HepG2 (cell line): ENCODE data around the gene GGA1. TPM values are rescaled to one million over a fixed set of nuclear protein-coding genes. Genes with fewer than 3 reads are reported as not detected.
A peak's percentile ranks its signal among the peaks of the same experiment; 100 is the strongest.

Source experiments
- AGO1 ChIP-seq: fragments of 200-400 bp; formaldehyde crosslinking; IDR thresholded peaks from 2 replicates; pipeline ENCODE4 v1.6.1; 2017; ENCODE audit warnings: mild to moderate bottlenecking, low read depth, low read length, moderate library complexity; ENCODE audit not compliant: poor library complexity, severe bottlenecking
- ATF1 ChIP-seq: IDR thresholded peaks from 2 replicates; pipeline ENCODE4 v1.6.1; 2016; ENCODE audit warnings: mild to moderate bottlenecking, control low read depth
- CHCHD3 ChIP-seq: sonication (generic); formaldehyde crosslinking; IDR thresholded peaks from 2 replicates; pipeline ENCODE4 v1.8.0; 2022; ENCODE audit warnings: mild to moderate bottlenecking, missing genetic modification reagents, moderate library complexity
- CHD2 ChIP-seq: IDR thresholded peaks from 2 replicates; pipeline ENCODE4 v1.6.1; 2011; ENCODE audit warnings: low read depth, low read length, improper control_type of control experiment
- HNRNPK ChIP-seq: fragments of 200-400 bp; formaldehyde crosslinking; IDR thresholded peaks from 2 replicates; pipeline ENCODE4 v1.6.1; 2018; ENCODE audit warnings: low read length, low read depth, moderate library complexity, mild to moderate bottlenecking; ENCODE audit not compliant: poor library complexity, severe bottlenecking
- JDP2 ChIP-seq: sonication (generic); formaldehyde crosslinking; IDR thresholded peaks from 2 replicates; pipeline ENCODE4 v1.8.1; 2022; ENCODE audit warnings: missing genetic modification reagents, borderline replicate concordance
- MAF1 ChIP-seq: sonication (generic); formaldehyde crosslinking; IDR thresholded peaks from 2 replicates; pipeline ENCODE4 v1.5.0; 2020; ENCODE audit warnings: missing genetic modification reagents, borderline replicate concordance
- MBNL3 ChIP-seq: fragments of 250-450 bp; sonication (Bioruptor Pico); conservative IDR thresholded peaks from 2 replicates; pipeline ENCODE4 v1.8.0; 2022; ENCODE audit warnings: mild to moderate bottlenecking, inconsistent platforms
- MXD4 ChIP-seq: IDR thresholded peaks from 2 replicates; pipeline ENCODE4 v1.6.1; 2016; ENCODE audit warnings: mild to moderate bottlenecking, missing biosample characterization, missing genetic modification reagents
- NCOA1 ChIP-seq: sonication (generic); formaldehyde crosslinking; IDR thresholded peaks from 2 replicates; pipeline ENCODE4 v1.9.0; 2021; ENCODE audit warnings: missing genetic modification reagents
- POGZ ChIP-seq: sonication (generic); formaldehyde crosslinking; IDR thresholded peaks from 2 replicates; pipeline ENCODE4 v1.4.0; 2020; ENCODE audit warnings: mild to moderate bottlenecking, missing genetic modification reagents
- POLR2AphosphoS5 ChIP-seq: IDR thresholded peaks from 2 replicates; pipeline ENCODE4 v1.6.1; 2012; ENCODE audit warnings: low read depth, low read length
- RBFOX2 ChIP-seq: fragments of 200-400 bp; formaldehyde crosslinking; IDR thresholded peaks from 2 replicates; pipeline ENCODE4 v1.6.1; 2017; ENCODE audit warnings: low read depth, mild to moderate bottlenecking, low read length
- RELA ChIP-seq: sonication (generic); formaldehyde crosslinking; IDR thresholded peaks from 2 replicates; pipeline ENCODE4 v1.4.0; 2020; ENCODE audit warnings: missing genetic modification reagents
- SAP130 ChIP-seq: IDR thresholded peaks from 2 replicates; pipeline ENCODE4 v1.6.1; 2016; ENCODE audit warnings: low read depth
- SMAD1 ChIP-seq: sonication (generic); formaldehyde crosslinking; IDR thresholded peaks from 2 replicates; pipeline ENCODE4 v1.4.0; 2020; ENCODE audit warnings: missing genetic modification reagents, low read depth, mild to moderate bottlenecking, borderline replicate concordance
- SNRNP70 ChIP-seq: fragments of 200-400 bp; formaldehyde crosslinking; IDR thresholded peaks from 2 replicates; pipeline ENCODE4 v1.6.1; 2017; ENCODE audit warnings: mild to moderate bottlenecking, low read depth, low read length, moderate library complexity
- SRSF9 ChIP-seq: fragments of 200-400 bp; formaldehyde crosslinking; IDR thresholded peaks from 2 replicates; pipeline ENCODE4 v1.6.1; 2018; ENCODE audit warnings: borderline replicate concordance, mild to moderate bottlenecking, low read depth, low read length; ENCODE audit not compliant: insufficient read depth, poor library complexity, severe bottlenecking
- ZSCAN21 ChIP-seq: sonication (generic); formaldehyde crosslinking; IDR thresholded peaks from 2 replicates; pipeline ENCODE4 v1.8.0; 2022; ENCODE audit warnings: mild to moderate bottlenecking, missing genetic modification reagents, moderate library complexity, borderline replicate concordance
- polyA plus RNA-seq, 8 experiments: library from polyadenylated mRNA; depleted of rRNA in 3 of 8; stranded (reverse) in 7 of 8; unstranded in 1 of 8; fragments of >200 nt; fragmentation: Illumina TruSeq in 4 of 8; extraction: Trizol in 4 of 8; gene quantifications; 2 replicates each; pipeline versions ENCODE4 v1.2.1 to v1.2.3, GENCODE V29; 2011 to 2016; ENCODE audit warnings: low read depth in 4 of 8, missing spikeins in 1 of 8, mixed read lengths in 1 of 8; ENCODE audit not compliant: insufficient read depth in 1 of 8
- total RNA-seq, 5 experiments: library from RNA; depleted of rRNA; stranded (reverse); fragments of >200 nt; fragmentation: Illumina TruSeq; extraction: Trizol; gene quantifications; 2 replicates each; pipeline ENCODE4 v1.2.3, GENCODE V29; 2016; ENCODE audit warnings: low read depth in 1 of 5
- TF ChIP-seq, protein P1 (sequence below): IDR thresholded peaks from 2 replicates; pipeline ENCODE4 v1.6.1; 2016; ENCODE audit warnings: missing compliant biosample characterization, missing genetic modification reagents, borderline replicate concordance
- TF ChIP-seq, protein P2 (sequence below): sonication (generic); formaldehyde crosslinking; IDR thresholded peaks from 2 replicates; pipeline ENCODE4 v1.9.0; 2021; ENCODE audit warnings: missing genetic modification reagents, borderline replicate concordance
- TF ChIP-seq, protein P3 (sequence below): sonication (generic); formaldehyde crosslinking; IDR thresholded peaks from 2 replicates; pipeline ENCODE4 v1.4.0; 2020; ENCODE audit warnings: mild to moderate bottlenecking, missing genetic modification reagents
- TF ChIP-seq, protein P4 (sequence below): sonication (generic); formaldehyde crosslinking; IDR thresholded peaks from 2 replicates; pipeline ENCODE4 v1.8.0; 2022; ENCODE audit warnings: low read depth, missing genetic modification reagents

Gene GGA1
- total and polyA plus RNA-seq, 2 of the 13 experiments (the other 11 are each of a cell fraction or from before 2014, with no cell fraction given), result 29.1 to 87.2 TPM

DNA sequence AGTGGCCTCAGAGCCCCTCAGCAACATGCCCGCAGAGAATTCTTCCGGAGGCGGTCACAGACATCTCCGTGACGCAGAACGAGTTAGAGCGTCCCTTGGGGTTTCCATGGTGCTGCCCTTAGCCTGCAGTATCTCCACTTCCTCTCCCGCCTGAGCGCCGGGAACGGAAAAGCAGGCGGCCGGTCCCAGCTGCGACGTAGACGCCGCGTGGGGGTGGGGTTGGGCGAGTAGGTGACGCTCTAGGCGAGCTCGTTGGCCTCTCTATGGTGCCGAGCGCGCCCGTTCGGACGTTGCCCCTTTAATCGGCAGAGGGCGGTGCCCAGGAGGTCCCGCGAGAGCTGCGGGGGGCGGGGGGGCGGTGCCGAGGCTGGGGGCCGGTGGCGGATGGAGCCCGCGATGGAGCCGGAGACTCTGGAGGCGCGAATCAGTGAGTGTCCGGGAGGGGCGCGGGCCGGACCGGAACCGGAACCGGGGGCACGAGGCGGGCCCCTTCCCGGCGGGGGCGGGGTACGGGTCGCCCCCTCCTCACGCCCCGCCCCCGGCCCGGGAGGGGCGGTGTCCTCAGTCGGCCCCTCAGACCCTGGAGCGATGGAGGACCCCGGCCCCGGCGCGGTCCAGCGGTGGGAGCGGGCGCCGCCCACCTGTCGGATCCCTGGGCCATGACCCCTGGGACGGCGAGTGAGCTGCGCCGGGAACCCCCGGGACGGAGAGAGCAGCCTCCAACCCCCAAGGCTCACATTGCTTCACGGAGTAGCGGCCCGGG lies at the start of gene GGA1 (continued):
- TF ChIP-seq JDP2 (no peak), RELA (CRISPR knock-in tag) (no peak), SAP130 (peak; percentile 90), CHD2 (peak; percentile 94), RBFOX2 (peak; percentile 91), SNRNP70 (no peak), CHCHD3 (CRISPR knock-in tag) (no peak), MXD4 (peak; percentile 34; the same call in 1 of the 2 replicates), POLR2AphosphoS5 (peak; percentile 20; the same call in 1 of the 2 replicates), SRSF9 (no peak), AGO1 (peak; percentile 35), SMAD1 (CRISPR knock-in tag) (0 out of 2 replicates have a peak, but pooled peaks have one; percentile 14), POGZ (CRISPR knock-in tag) (peak; percentile 59; the same call in 1 of the 2 replicates), NCOA1 (no peak), HNRNPK (peak; percentile 36), MAF1 (CRISPR knock-in tag) (no peak), MBNL3 (CRISPR knock-in tag) (no peak), ZSCAN21 (CRISPR knock-in tag) (peak; percentile 66; the same call in 1 of the 2 replicates), ATF1 (CRISPR knock-in tag) (peak; percentile 84)
- TF ChIP-seq, protein P1, sequence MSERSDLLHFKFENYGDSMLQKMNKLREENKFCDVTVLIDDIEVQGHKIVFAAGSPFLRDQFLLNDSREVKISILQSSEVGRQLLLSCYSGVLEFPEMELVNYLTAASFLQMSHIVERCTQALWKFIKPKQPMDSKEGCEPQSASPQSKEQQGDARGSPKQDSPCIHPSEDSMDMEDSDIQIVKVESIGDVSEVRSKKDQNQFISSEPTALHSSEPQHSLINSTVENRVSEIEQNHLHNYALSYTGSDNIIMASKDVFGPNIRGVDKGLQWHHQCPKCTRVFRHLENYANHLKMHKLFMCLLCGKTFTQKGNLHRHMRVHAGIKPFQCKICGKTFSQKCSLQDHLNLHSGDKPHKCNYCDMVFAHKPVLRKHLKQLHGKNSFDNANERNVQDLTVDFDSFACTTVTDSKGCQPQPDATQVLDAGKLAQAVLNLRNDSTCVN (CRISPR knock-in tag), result no peak; the same call in 1 of the 2 replicates
- TF ChIP-seq, protein P2, sequence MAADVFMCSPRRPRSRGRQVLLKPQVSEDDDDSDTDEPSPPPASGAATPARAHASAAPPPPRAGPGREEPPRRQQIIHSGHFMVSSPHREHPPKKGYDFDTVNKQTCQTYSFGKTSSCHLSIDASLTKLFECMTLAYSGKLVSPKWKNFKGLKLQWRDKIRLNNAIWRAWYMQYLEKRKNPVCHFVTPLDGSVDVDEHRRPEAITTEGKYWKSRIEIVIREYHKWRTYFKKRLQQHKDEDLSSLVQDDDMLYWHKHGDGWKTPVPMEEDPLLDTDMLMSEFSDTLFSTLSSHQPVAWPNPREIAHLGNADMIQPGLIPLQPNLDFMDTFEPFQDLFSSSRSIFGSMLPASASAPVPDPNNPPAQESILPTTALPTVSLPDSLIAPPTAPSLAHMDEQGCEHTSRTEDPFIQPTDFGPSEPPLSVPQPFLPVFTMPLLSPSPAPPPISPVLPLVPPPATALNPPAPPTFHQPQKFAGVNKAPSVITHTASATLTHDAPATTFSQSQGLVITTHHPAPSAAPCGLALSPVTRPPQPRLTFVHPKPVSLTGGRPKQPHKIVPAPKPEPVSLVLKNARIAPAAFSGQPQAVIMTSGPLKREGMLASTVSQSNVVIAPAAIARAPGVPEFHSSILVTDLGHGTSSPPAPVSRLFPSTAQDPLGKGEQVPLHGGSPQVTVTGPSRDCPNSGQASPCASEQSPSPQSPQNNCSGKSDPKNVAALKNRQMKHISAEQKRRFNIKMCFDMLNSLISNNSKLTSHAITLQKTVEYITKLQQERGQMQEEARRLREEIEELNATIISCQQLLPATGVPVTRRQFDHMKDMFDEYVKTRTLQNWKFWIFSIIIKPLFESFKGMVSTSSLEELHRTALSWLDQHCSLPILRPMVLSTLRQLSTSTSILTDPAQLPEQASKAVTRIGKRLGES (CRISPR knock-in tag), result no peak
- TF ChIP-seq, protein P3, sequence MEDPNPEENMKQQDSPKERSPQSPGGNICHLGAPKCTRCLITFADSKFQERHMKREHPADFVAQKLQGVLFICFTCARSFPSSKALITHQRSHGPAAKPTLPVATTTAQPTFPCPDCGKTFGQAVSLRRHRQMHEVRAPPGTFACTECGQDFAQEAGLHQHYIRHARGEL, result no peak
- TF ChIP-seq, protein P4, sequence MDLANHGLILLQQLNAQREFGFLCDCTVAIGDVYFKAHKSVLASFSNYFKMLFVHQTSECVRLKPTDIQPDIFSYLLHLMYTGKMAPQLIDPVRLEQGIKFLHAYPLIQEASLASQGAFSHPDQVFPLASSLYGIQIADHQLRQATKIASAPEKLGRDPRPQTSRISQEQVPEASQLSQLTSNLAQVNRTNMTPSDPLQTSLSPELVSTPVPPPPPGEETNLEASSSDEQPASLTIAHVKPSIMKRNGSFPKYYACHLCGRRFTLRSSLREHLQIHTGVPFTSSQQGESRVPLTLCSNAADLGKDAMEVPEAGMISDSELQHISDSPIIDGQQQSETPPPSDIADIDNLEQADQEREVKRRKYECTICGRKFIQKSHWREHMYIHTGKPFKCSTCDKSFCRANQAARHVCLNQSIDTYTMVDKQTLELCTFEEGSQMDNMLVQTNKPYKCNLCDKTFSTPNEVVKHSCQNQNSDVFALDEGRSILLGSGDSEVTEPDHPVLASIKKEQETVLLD (CRISPR knock-in tag), result peak; percentile 99
